ENCODE results near the gene RAD51B.

RAD51B gene

GRCh38 chr14:68012871-68013270 is 193.3 kb downstream of the RAD51B start:
- no peak overlapping the region for H3K4me3 ChIP-seq (ENCODE audit: control insufficient read depth, low read depth, low read length)
- DNase-seq (ENCODE audit: low read depth) = no peak
- TF ChIP-seq, protein P1, sequence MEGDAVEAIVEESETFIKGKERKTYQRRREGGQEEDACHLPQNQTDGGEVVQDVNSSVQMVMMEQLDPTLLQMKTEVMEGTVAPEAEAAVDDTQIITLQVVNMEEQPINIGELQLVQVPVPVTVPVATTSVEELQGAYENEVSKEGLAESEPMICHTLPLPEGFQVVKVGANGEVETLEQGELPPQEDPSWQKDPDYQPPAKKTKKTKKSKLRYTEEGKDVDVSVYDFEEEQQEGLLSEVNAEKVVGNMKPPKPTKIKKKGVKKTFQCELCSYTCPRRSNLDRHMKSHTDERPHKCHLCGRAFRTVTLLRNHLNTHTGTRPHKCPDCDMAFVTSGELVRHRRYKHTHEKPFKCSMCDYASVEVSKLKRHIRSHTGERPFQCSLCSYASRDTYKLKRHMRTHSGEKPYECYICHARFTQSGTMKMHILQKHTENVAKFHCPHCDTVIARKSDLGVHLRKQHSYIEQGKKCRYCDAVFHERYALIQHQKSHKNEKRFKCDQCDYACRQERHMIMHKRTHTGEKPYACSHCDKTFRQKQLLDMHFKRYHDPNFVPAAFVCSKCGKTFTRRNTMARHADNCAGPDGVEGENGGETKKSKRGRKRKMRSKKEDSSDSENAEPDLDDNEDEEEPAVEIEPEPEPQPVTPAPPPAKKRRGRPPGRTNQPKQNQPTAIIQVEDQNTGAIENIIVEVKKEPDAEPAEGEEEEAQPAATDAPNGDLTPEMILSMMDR (conservative IDR thresholded peaks at IDR 0.05; ENCODE audit: control insufficient read depth, insufficient read depth, low read depth, low read length) = no peak

GRCh38 chr14:68013326-68013725 is 193.7 kb downstream of the RAD51B start:
- no peak overlapping the region for H3K4me3 ChIP-seq (ENCODE audit: control insufficient read depth, low read depth, low read length)
- TF ChIP-seq, protein P1 (conservative IDR thresholded peaks at IDR 0.05; ENCODE audit: control insufficient read depth, insufficient read depth, low read depth, low read length) = no peak
- DNase-seq (ENCODE audit: low read depth) = no peak

- H3K4me3 ChIP-seq (ENCODE audit: control insufficient read depth, low read depth, low read length) = no peak overlapping the region
- TF ChIP-seq, protein P1 (conservative IDR thresholded peaks at IDR 0.05; ENCODE audit: control insufficient read depth, insufficient read depth, low read depth, low read length) = no peak
- DNase-seq (ENCODE audit: low read depth) = no peak
Measured at GRCh38 chr14:68014771-68015170, 195.2 kb downstream of the RAD51B start.

DNA sequence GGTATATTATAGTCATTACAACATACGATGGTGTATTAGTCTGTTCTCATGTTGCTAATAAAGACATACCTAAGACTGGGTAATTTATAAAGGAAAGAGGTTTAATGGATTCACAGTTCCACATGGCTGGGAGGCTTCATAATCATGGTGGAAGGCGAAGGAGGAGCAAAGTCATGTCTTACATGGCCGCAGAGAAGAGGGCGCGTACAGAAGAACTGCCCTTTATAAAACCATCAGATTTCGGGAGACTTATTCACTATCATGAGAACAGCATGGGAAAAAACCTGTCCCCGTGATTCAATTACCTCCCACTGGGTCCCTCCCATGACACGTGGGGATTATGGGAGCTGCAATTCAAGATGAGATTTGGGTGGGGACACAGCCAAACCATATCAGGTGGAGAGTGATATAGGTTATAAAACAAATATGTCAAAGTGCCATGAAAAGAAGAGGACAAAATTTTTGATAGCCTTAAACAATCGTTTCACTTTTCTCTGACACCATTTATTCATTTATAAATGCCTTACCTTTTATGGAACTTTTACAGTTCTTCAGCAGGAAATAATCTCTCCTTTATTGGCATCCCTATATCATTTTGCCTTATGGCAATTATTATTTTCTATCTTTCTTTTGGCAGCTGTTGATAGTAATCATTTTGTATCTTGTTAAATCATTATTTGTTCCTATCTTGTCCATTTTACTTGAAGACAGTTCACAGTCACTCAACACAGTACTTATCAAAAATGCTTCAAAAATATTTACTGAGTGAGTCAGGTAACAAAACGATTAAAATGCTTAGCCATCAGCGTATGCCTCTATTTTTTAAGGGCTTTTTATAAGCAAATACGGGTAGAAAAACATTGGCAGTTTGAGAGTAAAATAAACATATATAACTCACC is 196.0 kb downstream of the RAD51B start:
- TF ChIP-seq, protein P1 (conservative IDR thresholded peaks at IDR 0.05; ENCODE audit: control insufficient read depth, insufficient read depth, low read depth, low read length) = no peak
- no peak for DNase-seq (ENCODE audit: low read depth)
- H3K4me3 ChIP-seq (ENCODE audit: control insufficient read depth, low read depth, low read length) = no peak overlapping the region

- H3K4me3 ChIP-seq (ENCODE audit: control insufficient read depth, low read depth, low read length) = no peak overlapping the region
- TF ChIP-seq, protein P1 (conservative IDR thresholded peaks at IDR 0.05; ENCODE audit: control insufficient read depth, insufficient read depth, low read depth, low read length) = no peak
- peak; percentile 35 for DNase-seq (ENCODE audit: low read depth)
Measured at GRCh38 chr14:68016255-68016914, 196.8 kb downstream of the RAD51B start.

DNA sequence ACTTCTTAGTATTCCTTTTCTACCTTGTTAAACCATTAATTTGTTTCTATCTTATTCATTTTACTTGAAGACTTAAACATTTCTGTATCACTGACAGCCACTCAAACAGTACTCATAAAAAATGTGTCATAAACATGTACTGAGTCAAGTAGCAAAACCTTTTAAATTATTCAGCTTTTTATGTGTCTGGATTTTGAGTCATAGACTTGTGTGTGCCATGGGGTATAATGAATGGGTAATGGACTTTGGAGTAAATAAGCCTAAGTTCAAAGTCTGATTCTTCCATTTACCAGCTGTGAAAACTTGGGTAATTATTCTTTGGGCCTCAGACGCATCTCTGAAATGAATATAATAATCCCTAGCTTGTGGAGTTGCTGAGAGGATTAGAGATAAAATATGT is 199.0 kb downstream of the RAD51B start:
- no peak overlapping the region for H3K4me3 ChIP-seq (ENCODE audit: control insufficient read depth, low read depth, low read length)
- TF ChIP-seq, protein P1 (conservative IDR thresholded peaks at IDR 0.05; ENCODE audit: control insufficient read depth, insufficient read depth, low read depth, low read length) = no peak
- peak; percentile 7 for DNase-seq (ENCODE audit: low read depth)

All from fibroblast of mammary gland (primary cell).